ENCODE results near the gene FAM43B. TPM values are rescaled to one million over a fixed set of nuclear protein-coding genes. Genes with fewer than 3 reads are reported as not detected.

Gene FAM43B
- total RNA-seq, 1 experiment from 2014 or later: 2.9 TPM

DNA sequence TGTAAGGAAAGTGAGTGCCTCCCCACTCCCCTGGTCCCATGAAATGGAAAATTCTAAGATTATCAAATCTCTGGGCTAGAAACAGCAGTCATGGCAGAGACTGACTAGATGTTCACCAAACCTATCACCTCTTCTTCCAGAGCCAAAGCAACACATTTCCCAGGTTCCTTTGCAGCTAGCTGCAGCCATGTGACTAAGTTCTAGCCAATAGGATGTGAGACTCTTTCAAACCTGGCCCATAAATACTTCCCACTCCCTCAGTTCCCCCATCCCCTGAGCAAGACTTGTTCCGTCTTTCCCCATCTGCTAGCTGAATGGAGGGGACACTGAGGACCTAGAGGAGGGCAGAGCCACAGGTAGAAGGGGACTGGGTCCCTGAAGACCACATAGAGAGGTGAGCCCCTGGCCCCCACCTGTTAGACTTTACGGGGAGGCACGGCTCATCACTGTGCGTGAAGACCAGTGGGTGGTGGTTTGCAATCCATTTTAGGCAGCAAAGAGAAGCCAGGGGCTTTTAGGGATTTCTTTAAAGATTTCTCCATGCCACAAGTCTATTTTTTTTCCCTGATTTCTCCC, 17.2 kb downstream of the FAM43B start:
- no peak for DNase-seq (ENCODE audit: low spot score)

More for the DNA sequence above, 17.2 kb downstream of the FAM43B start:
- ChIA-PET CTCF (interaction anchor here (0.8 kb wide), 1 partner anchor 64 kb away, joined by 3 read pairs; no protein-coding TSS in a partner anchor), POLR2A (no interaction called here)
- 0 out of 2 replicates have a peak, but pooled peaks cover 2% of the 10 kb centered on the region for H3K36me3 Mint-ChIP-seq
- no peak for ATAC-seq
- peaks cover 47% of the 10 kb centered on the region for H3K27me3 Mint-ChIP-seq (ENCODE audit: low read depth)
- no peak overlapping the region for H3K4me3 Mint-ChIP-seq
- no peak overlapping the region for H3K27ac Mint-ChIP-seq
- no peaks in the 10 kb centered on the region for H3K4me1 Mint-ChIP-seq
- H3K9me3 Mint-ChIP-seq: peaks cover 25% of the 10 kb centered on the region
- TF ChIP-seq SOX15 (CRISPR knock-in tag; IDR thresholded peaks at IDR 0.05) (no peak), ZNF263 (CRISPR knock-in tag; IDR thresholded peaks at IDR 0.05; ENCODE audit: low read depth) (no peak), GABPB1 (CRISPR knock-in tag; IDR thresholded peaks at IDR 0.05) (no peak), SMAD3 (CRISPR knock-in tag; IDR thresholded peaks at IDR 0.05; ENCODE audit: borderline replicate concordance) (no peak), ZNF317 (CRISPR knock-in tag; IDR thresholded peaks at IDR 0.05; ENCODE audit: borderline replicate concordance, low read depth) (no peak), ZNF121 (CRISPR knock-in tag; IDR thresholded peaks at IDR 0.05) (no peak), ZNF396 (CRISPR knock-in tag; IDR thresholded peaks at IDR 0.05; ENCODE audit: borderline replicate concordance) (no peak), HMGA2 (CRISPR knock-in tag; IDR thresholded peaks at IDR 0.05) (no peak), FOXJ3 (CRISPR knock-in tag; IDR thresholded peaks at IDR 0.05; ENCODE audit: borderline replicate concordance) (no peak), ZNF138 (CRISPR knock-in tag; conservative IDR thresholded peaks at IDR 0.05) (no peak)
- TF ChIP-seq, protein P1, sequence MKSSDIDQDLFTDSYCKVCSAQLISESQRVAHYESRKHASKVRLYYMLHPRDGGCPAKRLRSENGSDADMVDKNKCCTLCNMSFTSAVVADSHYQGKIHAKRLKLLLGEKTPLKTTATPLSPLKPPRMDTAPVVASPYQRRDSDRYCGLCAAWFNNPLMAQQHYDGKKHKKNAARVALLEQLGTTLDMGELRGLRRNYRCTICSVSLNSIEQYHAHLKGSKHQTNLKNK (CRISPR knock-in tag; IDR thresholded peaks at IDR 0.05): no peak
- TF ChIP-seq, protein P2, sequence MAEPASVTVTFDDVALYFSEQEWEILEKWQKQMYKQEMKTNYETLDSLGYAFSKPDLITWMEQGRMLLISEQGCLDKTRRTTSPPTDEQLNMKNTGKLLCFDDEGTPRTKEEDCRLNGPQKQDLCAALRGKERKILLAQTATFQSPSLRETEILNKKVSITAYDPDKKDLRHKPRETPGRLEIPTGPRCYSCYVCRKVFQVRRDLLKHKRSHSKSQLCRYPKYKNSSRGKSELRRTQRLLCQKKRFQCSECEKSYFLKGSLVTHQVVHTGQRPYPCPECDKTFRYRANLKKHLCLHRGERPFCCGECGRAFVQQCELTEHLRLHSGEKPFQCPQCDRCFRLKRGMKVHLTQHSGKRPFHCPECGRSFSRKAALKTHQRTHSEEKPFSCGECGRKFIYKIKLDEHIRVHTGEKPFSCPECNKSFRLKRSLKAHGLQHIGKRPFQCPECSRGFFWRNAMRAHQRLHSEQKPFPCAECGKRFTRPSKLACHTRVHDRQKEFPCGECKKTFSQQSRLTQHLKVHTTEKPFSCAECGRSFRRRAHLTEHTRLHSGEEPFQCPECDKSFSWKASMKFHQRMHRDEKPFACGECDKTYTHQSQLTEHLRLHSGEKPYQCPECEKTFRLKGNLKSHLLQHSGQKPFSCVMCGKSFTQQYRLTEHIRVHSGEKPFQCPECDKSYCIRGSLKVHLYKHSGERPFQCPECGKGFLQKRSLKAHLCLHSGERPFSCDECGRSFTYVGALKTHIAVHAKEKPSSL (CRISPR knock-in tag; conservative IDR thresholded peaks at IDR 0.05): no peak
- TF ChIP-seq, protein P3, sequence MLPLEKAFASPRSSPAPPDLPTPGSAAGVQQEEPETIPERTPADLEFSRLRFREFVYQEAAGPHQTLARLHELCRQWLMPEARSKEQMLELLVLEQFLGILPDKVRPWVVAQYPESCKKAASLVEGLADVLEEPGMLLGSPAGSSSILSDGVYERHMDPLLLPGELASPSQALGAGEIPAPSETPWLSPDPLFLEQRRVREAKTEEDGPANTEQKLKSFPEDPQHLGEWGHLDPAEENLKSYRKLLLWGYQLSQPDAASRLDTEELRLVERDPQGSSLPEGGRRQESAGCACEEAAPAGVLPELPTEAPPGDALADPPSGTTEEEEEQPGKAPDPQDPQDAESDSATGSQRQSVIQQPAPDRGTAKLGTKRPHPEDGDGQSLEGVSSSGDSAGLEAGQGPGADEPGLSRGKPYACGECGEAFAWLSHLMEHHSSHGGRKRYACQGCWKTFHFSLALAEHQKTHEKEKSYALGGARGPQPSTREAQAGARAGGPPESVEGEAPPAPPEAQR (CRISPR knock-in tag; IDR thresholded peaks at IDR 0.05): no peak
- TF ChIP-seq, protein P4, sequence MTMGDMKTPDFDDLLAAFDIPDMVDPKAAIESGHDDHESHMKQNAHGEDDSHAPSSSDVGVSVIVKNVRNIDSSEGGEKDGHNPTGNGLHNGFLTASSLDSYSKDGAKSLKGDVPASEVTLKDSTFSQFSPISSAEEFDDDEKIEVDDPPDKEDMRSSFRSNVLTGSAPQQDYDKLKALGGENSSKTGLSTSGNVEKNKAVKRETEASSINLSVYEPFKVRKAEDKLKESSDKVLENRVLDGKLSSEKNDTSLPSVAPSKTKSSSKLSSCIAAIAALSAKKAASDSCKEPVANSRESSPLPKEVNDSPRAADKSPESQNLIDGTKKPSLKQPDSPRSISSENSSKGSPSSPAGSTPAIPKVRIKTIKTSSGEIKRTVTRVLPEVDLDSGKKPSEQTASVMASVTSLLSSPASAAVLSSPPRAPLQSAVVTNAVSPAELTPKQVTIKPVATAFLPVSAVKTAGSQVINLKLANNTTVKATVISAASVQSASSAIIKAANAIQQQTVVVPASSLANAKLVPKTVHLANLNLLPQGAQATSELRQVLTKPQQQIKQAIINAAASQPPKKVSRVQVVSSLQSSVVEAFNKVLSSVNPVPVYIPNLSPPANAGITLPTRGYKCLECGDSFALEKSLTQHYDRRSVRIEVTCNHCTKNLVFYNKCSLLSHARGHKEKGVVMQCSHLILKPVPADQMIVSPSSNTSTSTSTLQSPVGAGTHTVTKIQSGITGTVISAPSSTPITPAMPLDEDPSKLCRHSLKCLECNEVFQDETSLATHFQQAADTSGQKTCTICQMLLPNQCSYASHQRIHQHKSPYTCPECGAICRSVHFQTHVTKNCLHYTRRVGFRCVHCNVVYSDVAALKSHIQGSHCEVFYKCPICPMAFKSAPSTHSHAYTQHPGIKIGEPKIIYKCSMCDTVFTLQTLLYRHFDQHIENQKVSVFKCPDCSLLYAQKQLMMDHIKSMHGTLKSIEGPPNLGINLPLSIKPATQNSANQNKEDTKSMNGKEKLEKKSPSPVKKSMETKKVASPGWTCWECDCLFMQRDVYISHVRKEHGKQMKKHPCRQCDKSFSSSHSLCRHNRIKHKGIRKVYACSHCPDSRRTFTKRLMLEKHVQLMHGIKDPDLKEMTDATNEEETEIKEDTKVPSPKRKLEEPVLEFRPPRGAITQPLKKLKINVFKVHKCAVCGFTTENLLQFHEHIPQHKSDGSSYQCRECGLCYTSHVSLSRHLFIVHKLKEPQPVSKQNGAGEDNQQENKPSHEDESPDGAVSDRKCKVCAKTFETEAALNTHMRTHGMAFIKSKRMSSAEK (CRISPR knock-in tag; IDR thresholded peaks at IDR 0.05; ENCODE audit: borderline replicate concordance): no peak
- TF ChIP-seq, protein P5, sequence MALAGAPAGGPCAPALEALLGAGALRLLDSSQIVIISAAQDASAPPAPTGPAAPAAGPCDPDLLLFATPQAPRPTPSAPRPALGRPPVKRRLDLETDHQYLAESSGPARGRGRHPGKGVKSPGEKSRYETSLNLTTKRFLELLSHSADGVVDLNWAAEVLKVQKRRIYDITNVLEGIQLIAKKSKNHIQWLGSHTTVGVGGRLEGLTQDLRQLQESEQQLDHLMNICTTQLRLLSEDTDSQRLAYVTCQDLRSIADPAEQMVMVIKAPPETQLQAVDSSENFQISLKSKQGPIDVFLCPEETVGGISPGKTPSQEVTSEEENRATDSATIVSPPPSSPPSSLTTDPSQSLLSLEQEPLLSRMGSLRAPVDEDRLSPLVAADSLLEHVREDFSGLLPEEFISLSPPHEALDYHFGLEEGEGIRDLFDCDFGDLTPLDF (CRISPR knock-in tag; IDR thresholded peaks at IDR 0.05): no peak
- TF ChIP-seq, protein P6, sequence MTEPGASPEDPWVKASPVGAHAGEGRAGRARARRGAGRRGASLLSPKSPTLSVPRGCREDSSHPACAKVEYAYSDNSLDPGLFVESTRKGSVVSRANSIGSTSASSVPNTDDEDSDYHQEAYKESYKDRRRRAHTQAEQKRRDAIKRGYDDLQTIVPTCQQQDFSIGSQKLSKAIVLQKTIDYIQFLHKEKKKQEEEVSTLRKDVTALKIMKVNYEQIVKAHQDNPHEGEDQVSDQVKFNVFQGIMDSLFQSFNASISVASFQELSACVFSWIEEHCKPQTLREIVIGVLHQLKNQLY (CRISPR knock-in tag; IDR thresholded peaks at IDR 0.05): no peak

All from WTC11 (cell line).